ENCODE measurements around the gene DIPK1B. TPM values are rescaled to one million over a fixed set of nuclear protein-coding genes. Genes with fewer than 3 reads are reported as not detected.

Gene DIPK1B
- total RNA-seq, 1 experiment from 2014 or later, result 45.4 TPM

- H3K27ac Mint-ChIP-seq, result no peak overlapping the region
- TF ChIP-seq, protein P1, sequence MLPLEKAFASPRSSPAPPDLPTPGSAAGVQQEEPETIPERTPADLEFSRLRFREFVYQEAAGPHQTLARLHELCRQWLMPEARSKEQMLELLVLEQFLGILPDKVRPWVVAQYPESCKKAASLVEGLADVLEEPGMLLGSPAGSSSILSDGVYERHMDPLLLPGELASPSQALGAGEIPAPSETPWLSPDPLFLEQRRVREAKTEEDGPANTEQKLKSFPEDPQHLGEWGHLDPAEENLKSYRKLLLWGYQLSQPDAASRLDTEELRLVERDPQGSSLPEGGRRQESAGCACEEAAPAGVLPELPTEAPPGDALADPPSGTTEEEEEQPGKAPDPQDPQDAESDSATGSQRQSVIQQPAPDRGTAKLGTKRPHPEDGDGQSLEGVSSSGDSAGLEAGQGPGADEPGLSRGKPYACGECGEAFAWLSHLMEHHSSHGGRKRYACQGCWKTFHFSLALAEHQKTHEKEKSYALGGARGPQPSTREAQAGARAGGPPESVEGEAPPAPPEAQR (CRISPR knock-in tag; IDR thresholded peaks at IDR 0.05), result no peak
- TF ChIP-seq JUN (CRISPR knock-in tag; IDR thresholded peaks at IDR 0.05) (no peak), MYBL2 (CRISPR knock-in tag; IDR thresholded peaks at IDR 0.05) (no peak), CREB1 (CRISPR knock-in tag; IDR thresholded peaks at IDR 0.05) (no peak), MXD4 (CRISPR knock-in tag; IDR thresholded peaks at IDR 0.05; ENCODE audit: borderline replicate concordance) (no peak), E2F5 (CRISPR knock-in tag; IDR thresholded peaks at IDR 0.05) (no peak), FOXJ3 (CRISPR knock-in tag; IDR thresholded peaks at IDR 0.05; ENCODE audit: borderline replicate concordance) (no peak), ZNF121 (CRISPR knock-in tag; IDR thresholded peaks at IDR 0.05) (no peak), NR1H2 (CRISPR knock-in tag; IDR thresholded peaks at IDR 0.05) (no peak), MAX (CRISPR knock-in tag; IDR thresholded peaks at IDR 0.05) (no peak), ZNF317 (CRISPR knock-in tag; IDR thresholded peaks at IDR 0.05; ENCODE audit: borderline replicate concordance, low read depth) (no peak), CDX4 (CRISPR knock-in tag; IDR thresholded peaks at IDR 0.05; ENCODE audit: borderline replicate concordance) (no peak), EMX1 (CRISPR knock-in tag; IDR thresholded peaks at IDR 0.05) (no peak), OVOL2 (CRISPR knock-in tag; IDR thresholded peaks at IDR 0.05; ENCODE audit: borderline replicate concordance) (no peak), CBFB (CRISPR knock-in tag; IDR thresholded peaks at IDR 0.05; ENCODE audit: low read depth) (no peak), TP53 (CRISPR knock-in tag; IDR thresholded peaks at IDR 0.05) (no peak)
- TF ChIP-seq, protein P2, sequence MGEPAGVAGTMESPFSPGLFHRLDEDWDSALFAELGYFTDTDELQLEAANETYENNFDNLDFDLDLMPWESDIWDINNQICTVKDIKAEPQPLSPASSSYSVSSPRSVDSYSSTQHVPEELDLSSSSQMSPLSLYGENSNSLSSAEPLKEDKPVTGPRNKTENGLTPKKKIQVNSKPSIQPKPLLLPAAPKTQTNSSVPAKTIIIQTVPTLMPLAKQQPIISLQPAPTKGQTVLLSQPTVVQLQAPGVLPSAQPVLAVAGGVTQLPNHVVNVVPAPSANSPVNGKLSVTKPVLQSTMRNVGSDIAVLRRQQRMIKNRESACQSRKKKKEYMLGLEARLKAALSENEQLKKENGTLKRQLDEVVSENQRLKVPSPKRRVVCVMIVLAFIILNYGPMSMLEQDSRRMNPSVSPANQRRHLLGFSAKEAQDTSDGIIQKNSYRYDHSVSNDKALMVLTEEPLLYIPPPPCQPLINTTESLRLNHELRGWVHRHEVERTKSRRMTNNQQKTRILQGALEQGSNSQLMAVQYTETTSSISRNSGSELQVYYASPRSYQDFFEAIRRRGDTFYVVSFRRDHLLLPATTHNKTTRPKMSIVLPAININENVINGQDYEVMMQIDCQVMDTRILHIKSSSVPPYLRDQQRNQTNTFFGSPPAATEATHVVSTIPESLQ (CRISPR knock-in tag; IDR thresholded peaks at IDR 0.05), result no peak
- TF ChIP-seq, protein P3, sequence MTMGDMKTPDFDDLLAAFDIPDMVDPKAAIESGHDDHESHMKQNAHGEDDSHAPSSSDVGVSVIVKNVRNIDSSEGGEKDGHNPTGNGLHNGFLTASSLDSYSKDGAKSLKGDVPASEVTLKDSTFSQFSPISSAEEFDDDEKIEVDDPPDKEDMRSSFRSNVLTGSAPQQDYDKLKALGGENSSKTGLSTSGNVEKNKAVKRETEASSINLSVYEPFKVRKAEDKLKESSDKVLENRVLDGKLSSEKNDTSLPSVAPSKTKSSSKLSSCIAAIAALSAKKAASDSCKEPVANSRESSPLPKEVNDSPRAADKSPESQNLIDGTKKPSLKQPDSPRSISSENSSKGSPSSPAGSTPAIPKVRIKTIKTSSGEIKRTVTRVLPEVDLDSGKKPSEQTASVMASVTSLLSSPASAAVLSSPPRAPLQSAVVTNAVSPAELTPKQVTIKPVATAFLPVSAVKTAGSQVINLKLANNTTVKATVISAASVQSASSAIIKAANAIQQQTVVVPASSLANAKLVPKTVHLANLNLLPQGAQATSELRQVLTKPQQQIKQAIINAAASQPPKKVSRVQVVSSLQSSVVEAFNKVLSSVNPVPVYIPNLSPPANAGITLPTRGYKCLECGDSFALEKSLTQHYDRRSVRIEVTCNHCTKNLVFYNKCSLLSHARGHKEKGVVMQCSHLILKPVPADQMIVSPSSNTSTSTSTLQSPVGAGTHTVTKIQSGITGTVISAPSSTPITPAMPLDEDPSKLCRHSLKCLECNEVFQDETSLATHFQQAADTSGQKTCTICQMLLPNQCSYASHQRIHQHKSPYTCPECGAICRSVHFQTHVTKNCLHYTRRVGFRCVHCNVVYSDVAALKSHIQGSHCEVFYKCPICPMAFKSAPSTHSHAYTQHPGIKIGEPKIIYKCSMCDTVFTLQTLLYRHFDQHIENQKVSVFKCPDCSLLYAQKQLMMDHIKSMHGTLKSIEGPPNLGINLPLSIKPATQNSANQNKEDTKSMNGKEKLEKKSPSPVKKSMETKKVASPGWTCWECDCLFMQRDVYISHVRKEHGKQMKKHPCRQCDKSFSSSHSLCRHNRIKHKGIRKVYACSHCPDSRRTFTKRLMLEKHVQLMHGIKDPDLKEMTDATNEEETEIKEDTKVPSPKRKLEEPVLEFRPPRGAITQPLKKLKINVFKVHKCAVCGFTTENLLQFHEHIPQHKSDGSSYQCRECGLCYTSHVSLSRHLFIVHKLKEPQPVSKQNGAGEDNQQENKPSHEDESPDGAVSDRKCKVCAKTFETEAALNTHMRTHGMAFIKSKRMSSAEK (CRISPR knock-in tag; IDR thresholded peaks at IDR 0.05; ENCODE audit: borderline replicate concordance), result no peak
- no peak for DNase-seq (ENCODE audit: low spot score)
- no peaks in the 10 kb centered on the region for H3K36me3 Mint-ChIP-seq
- no peaks in the 10 kb centered on the region for H3K9me3 Mint-ChIP-seq
- H3K4me3 Mint-ChIP-seq, result no peak overlapping the region
- no peak for ATAC-seq
- CTCF ChIA-PET, result interaction anchor here (0.7 to 2.9 kb wide), 6 partner anchors 28 to 522 kb away, joined by 3 to 13 read pairs (median 3); partner anchors contain the start of gene LCN8
- H3K4me1 Mint-ChIP-seq, result peaks cover 4% of the 10 kb centered on the region
- POLR2A ChIA-PET, result interaction anchor here (0.6 kb wide), 1 partner anchor 78 kb away, joined by 3 read pairs; no protein-coding TSS in a partner anchor
- H3K27me3 Mint-ChIP-seq (ENCODE audit: low read depth), result peaks cover 23% of the 10 kb centered on the region
These were observed 12.1 kb upstream of the DIPK1B start for GRCh38 chr9:136700304-136700703.
